ENCODE data around the gene OR13C8. TPM values are rescaled to one million over a fixed set of nuclear protein-coding genes. Genes with fewer than 3 reads are reported as not detected.

OR13C8 gene
- total RNA-seq, 1 donor from 2014 or later: not detected

GRCh38 chr9:104611213-104611612 lies 42.2 kb downstream of the OR13C8 start:
- Histone ChIP-seq H3F3A (ENCODE audit: low read depth) (no peaks in the 10 kb centered on the region), H3K27me3 (no peaks in the 10 kb centered on the region), H2AFZ (replicated peaks) (no peak overlapping the region), H4K20me1 (ENCODE audit: low read depth) (no peaks in the 10 kb centered on the region), H3K4me2 (no peak overlapping the region), H3K79me2 (ENCODE audit: low read depth) (no peaks in the 10 kb centered on the region), H3K27ac (no peak overlapping the region), H3K4me3 (no peak overlapping the region), H3K9ac (no peak overlapping the region), H3K4me1 (peaks cover 11% of the 10 kb centered on the region), H3K9me3 (ENCODE audit: low read depth) (no peaks in the 10 kb centered on the region), H3K36me3 (no peaks in the 10 kb centered on the region)
- Mint-ChIP-seq H3K36me3 (no peaks in the 10 kb centered on the region), H3K4me1 (peaks cover under 1% of the 10 kb centered on the region), H3K4me3 (no peak overlapping the region), H3K27ac (no peak overlapping the region), H3K9me3 (no peaks in the 10 kb centered on the region), H3K27me3 (ENCODE audit: insufficient read depth, low read depth) (no peaks in the 10 kb centered on the region)
- no peak for TF ChIP-seq EZH2 (IDR thresholded peaks at IDR 0.05)
- no peak for TF ChIP-seq EZH2phosphoT487 (IDR thresholded peaks at IDR 0.05)
- TF ChIP-seq CTCF (IDR thresholded peaks at IDR 0.05): no peak
- no peak for DNase-seq (ENCODE audit: low spot score)

DNA sequence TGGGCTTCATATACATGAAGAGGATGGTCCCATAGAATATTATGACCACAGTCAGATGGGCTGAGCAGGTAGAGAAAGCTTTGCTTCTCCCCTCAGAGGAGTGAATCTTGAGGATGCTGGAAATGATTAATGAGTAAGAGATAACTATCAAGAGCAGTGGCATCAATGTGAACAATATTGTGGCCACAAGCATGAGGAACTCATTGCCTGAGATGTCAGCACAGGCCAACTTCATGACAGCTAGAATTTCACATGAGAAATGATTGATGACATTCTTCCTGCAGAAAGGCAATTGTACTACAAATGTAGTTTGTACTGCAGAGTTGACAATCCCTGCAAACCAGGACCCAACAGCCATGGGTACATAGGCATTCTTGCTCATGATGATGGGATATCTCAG lies 48.5 kb downstream of the OR13C8 start:
- Mint-ChIP-seq H3K9me3 (no peaks in the 10 kb centered on the region), H3K4me3 (no peak overlapping the region), H3K27ac (no peak overlapping the region), H3K27me3 (ENCODE audit: insufficient read depth, low read depth) (no peaks in the 10 kb centered on the region), H3K36me3 (no peaks in the 10 kb centered on the region), H3K4me1 (no peaks in the 10 kb centered on the region)
- TF ChIP-seq CTCF (IDR thresholded peaks at IDR 0.05) (no peak), EZH2phosphoT487 (IDR thresholded peaks at IDR 0.05) (no peak), EZH2 (IDR thresholded peaks at IDR 0.05) (no peak)
- Histone ChIP-seq H2AFZ (replicated peaks) (no peak overlapping the region), H3K4me2 (no peak overlapping the region), H3K27me3 (no peaks in the 10 kb centered on the region), H4K20me1 (ENCODE audit: low read depth) (no peaks in the 10 kb centered on the region), H3K27ac (no peak overlapping the region), H3K9ac (no peak overlapping the region), H3F3A (ENCODE audit: low read depth) (no peaks in the 10 kb centered on the region), H3K9me3 (ENCODE audit: low read depth) (no peaks in the 10 kb centered on the region), H3K4me3 (no peak overlapping the region), H3K4me1 (no peaks in the 10 kb centered on the region), H3K79me2 (ENCODE audit: low read depth) (no peaks in the 10 kb centered on the region), H3K36me3 (no peaks in the 10 kb centered on the region)
- no peak for DNase-seq (ENCODE audit: low spot score)

GRCh38 chr9:104618104-104618503 lies 49.1 kb downstream of the OR13C8 start, which contains the start of gene OR13C9:
OR13C9 (minus strand) TSS chr9:104618204; CDS start chr9:104618204, 0 bp downstream.
- no peaks in the 10 kb centered on the region for H3K4me1 Mint-ChIP-seq
- no peak within 1 kb of the TSS for H3K4me2 ChIP-seq

More at GRCh38 chr9:104618104-104618503, 49.1 kb downstream of the OR13C8 start, which contains the start of gene OR13C9:
- Histone ChIP-seq H3F3A (ENCODE audit: low read depth) (no peaks in the 10 kb centered on the region), H3K27ac (no peak within 1 kb of the TSS), H2AFZ (replicated peaks) (no peak within 1 kb of the TSS), H3K36me3 (no peaks in the 10 kb centered on the region), H3K9me3 (ENCODE audit: low read depth) (no peaks in the 10 kb centered on the region), H3K27me3 (no peaks in the 10 kb centered on the region), H3K4me3 (no peak within 1 kb of the TSS), H3K4me1 (no peaks in the 10 kb centered on the region), H3K79me2 (ENCODE audit: low read depth) (no peaks in the 10 kb centered on the region), H4K20me1 (ENCODE audit: low read depth) (no peaks in the 10 kb centered on the region), H3K9ac (no peak within 1 kb of the TSS)
- TF ChIP-seq EZH2 (IDR thresholded peaks at IDR 0.05): no peak
- no peak for TF ChIP-seq CTCF (IDR thresholded peaks at IDR 0.05)
- no peak for TF ChIP-seq EZH2phosphoT487 (IDR thresholded peaks at IDR 0.05)
- Mint-ChIP-seq H3K27ac (no peak within 1 kb of the TSS), H3K4me3 (no peak within 1 kb of the TSS), H3K9me3 (no peaks in the 10 kb centered on the region), H3K36me3 (no peaks in the 10 kb centered on the region), H3K27me3 (ENCODE audit: insufficient read depth, low read depth) (no peaks in the 10 kb centered on the region)
- no peak for DNase-seq (ENCODE audit: low spot score)

Other genes starting within 250 kb of the OR13C8 start
- not detected in 2 replicates for gene OR13F1, start 64.9 kb upstream of the OR13C8 start, total RNA-seq (ENCODE audit: low replicate concordance)
- not detected in 2 replicates for gene OR13C4, start 42.0 kb upstream of the OR13C8 start, total RNA-seq (ENCODE audit: low replicate concordance)
- gene OR13C3, start 32.3 kb upstream of the OR13C8 start, total RNA-seq (ENCODE audit: low replicate concordance): not detected in 2 replicates
- gene OR13C5, start 30.2 kb downstream of the OR13C8 start, total RNA-seq (ENCODE audit: low replicate concordance): 0.25 TPM in 1 of 2 replicates, not detected in the other
- gene OR13C2, start 36.5 kb downstream of the OR13C8 start, total RNA-seq (ENCODE audit: low replicate concordance): not detected in 2 replicates
- gene OR13C9, start 49.0 kb downstream of the OR13C8 start, total RNA-seq (ENCODE audit: low replicate concordance): not detected in 2 replicates
- not detected in 2 replicates for gene OR13D1, start 125.3 kb downstream of the OR13C8 start, total RNA-seq (ENCODE audit: low replicate concordance)
- 31.9 and 55.3 TPM in 2 replicates for gene NIPSNAP3A, start 178.5 kb downstream of the OR13C8 start, total RNA-seq (ENCODE audit: low replicate concordance)
- gene NIPSNAP3B, start 195.0 kb downstream of the OR13C8 start, total RNA-seq (ENCODE audit: low replicate concordance): 1.3 and 2.1 TPM in 2 replicates